ENCODE measurements around the gene FRMD7.

- TF ChIP-seq POLR2A (IDR thresholded peaks at IDR 0.05; ENCODE audit: low read length) (no peak), GATA1 (IDR thresholded peaks at IDR 0.05; ENCODE audit: low read depth, low read length) (no peak)
These were observed 59.4 kb downstream of the FRMD7 start for GRCh38 chrX:132068405-132068804.
